A549 (cell line): ENCODE data around the gene PIM1.
"Not testable (repeated sequence)": the region's sequence is repeated elsewhere in the genome, so short reads cannot be mapped to it uniquely, and the experiment has no call there.

Source experiments
- CEBPB ChIP-seq, 2 experiments: fragments of >200 bp in 1 of 2; sonication (Bioruptor Twin) in 1 of 2; formaldehyde crosslinking in 1 of 2; IDR thresholded peaks; 2 replicates each; pipeline ENCODE4 v1.6.1; 2012 to 2016
- HDAC2 ChIP-seq: fragments of 200-600 bp; sonication (generic); IDR thresholded peaks from 2 replicates; pipeline ENCODE4 v1.6.1; 2016
- JUNB ChIP-seq: fragments of >200 bp; sonication (Bioruptor Twin); formaldehyde crosslinking; IDR thresholded peaks from 2 replicates; pipeline ENCODE4 v1.6.1; 2016
- ZFP36 ChIP-seq: fragments of 450-650 bp; IDR thresholded peaks from 2 replicates; pipeline ENCODE4 v1.6.1; 2014; ENCODE audit warnings: borderline replicate concordance; ENCODE audit not compliant: partially characterized antibody
- TF ChIP-seq, protein P1 (sequence below): fragments of >200 bp; sonication (Bioruptor Twin); formaldehyde crosslinking; IDR thresholded peaks from 3 replicates; pipeline ENCODE4 v1.5.1; 2016

DNA sequence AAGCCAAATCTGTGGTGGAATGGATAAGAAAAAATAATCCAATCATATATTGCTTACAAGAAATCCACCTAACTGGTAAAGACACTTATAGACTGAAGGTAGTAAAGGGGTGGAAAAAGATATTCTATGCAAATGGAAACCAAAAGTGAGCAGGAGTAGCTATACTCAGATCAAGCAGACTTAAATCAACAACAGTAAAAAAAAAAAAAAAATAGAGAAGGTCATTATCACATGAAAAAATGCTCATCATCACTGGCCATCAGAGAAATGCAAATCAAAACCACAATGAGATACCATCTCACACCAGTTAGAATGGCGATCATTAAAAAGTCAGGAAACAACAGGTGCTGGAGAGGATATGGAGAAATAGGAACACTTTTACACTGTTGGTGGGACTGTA, 24.9 kb downstream of the PIM1 start:
- TF ChIP-seq HDAC2; JUNB; CEBPB (IDR thresholded peaks at IDR 0.05); ZFP36: not testable (repeated sequence)
- TF ChIP-seq, protein P1, sequence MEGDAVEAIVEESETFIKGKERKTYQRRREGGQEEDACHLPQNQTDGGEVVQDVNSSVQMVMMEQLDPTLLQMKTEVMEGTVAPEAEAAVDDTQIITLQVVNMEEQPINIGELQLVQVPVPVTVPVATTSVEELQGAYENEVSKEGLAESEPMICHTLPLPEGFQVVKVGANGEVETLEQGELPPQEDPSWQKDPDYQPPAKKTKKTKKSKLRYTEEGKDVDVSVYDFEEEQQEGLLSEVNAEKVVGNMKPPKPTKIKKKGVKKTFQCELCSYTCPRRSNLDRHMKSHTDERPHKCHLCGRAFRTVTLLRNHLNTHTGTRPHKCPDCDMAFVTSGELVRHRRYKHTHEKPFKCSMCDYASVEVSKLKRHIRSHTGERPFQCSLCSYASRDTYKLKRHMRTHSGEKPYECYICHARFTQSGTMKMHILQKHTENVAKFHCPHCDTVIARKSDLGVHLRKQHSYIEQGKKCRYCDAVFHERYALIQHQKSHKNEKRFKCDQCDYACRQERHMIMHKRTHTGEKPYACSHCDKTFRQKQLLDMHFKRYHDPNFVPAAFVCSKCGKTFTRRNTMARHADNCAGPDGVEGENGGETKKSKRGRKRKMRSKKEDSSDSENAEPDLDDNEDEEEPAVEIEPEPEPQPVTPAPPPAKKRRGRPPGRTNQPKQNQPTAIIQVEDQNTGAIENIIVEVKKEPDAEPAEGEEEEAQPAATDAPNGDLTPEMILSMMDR: not testable (repeated sequence)
